GM21528 (cell line): ENCODE data around the gene VPS8.

ENCODE experiments used
- ATAC-seq: cut with Tn5 transposase; IDR thresholded peaks from one replicate; pipeline ENCODE4 v1.9.1; 2021; ENCODE audit warnings: mild to moderate bottlenecking, moderate library complexity; ENCODE audit not compliant: unreplicated experiment, low FRiP score

Gene VPS8

GRCh38 chr3:184811999-184812661, at the start of gene VPS8:
Gene VPS8, plus strand, starts transcription at chr3:184812166. Its CDS starts 12,467 bp downstream, at chr3:184824633.
- ATAC-seq = peak; percentile 93

GRCh38 chr3:184764191-184764590, 47.8 kb upstream of the VPS8 start:
- no peak for ATAC-seq

- no peak for ATAC-seq
These were observed 46.8 kb upstream of the VPS8 start for GRCh38 chr3:184765047-184765729.

- ATAC-seq = no peak
These were observed 46.3 kb upstream of the VPS8 start for GRCh38 chr3:184765730-184766074.

- ATAC-seq = no peak
These were observed 45.3 kb upstream of the VPS8 start for GRCh38 chr3:184766555-184767261.

GRCh38 chr3:184767377-184767776, 44.6 kb upstream of the VPS8 start:
- no peak for ATAC-seq

GRCh38 chr3:184769382-184770170, 42.4 kb upstream of the VPS8 start:
- ATAC-seq = no peak

GRCh38 chr3:184770541-184770940, 41.4 kb upstream of the VPS8 start:
- no peak for ATAC-seq

GRCh38 chr3:184771301-184772127, 40.5 kb upstream of the VPS8 start:
- ATAC-seq = no peak

GRCh38 chr3:184772667-184773272, 39.2 kb upstream of the VPS8 start:
- no peak for ATAC-seq

GRCh38 chr3:184773283-184774186, 38.4 kb upstream of the VPS8 start:
- ATAC-seq = no peak

- ATAC-seq = no peak
These were observed 35.0 kb upstream of the VPS8 start for GRCh38 chr3:184776916-184777315.

GRCh38 chr3:184777566-184778356, 34.2 kb upstream of the VPS8 start:
- ATAC-seq = no peak

- no peak for ATAC-seq
These were observed 33.3 kb upstream of the VPS8 start for GRCh38 chr3:184778426-184779332.

GRCh38 chr3:184780981-184781515, 30.9 kb upstream of the VPS8 start:
- ATAC-seq = no peak

GRCh38 chr3:184781801-184782200, 30.2 kb upstream of the VPS8 start:
- no peak for ATAC-seq

- no peak for ATAC-seq
These were observed 28.6 kb upstream of the VPS8 start for GRCh38 chr3:184783319-184783718.
